GM12874 (cell line): ENCODE data around the gene ZC3H7B.

ENCODE experiments used
- TF ChIP-seq, protein P1 (sequence below): IDR thresholded peaks from 2 replicates; pipeline ENCODE4 v1.5.1; 2011; ENCODE audit warnings: low read depth, mild to moderate bottlenecking, control low read depth, low read length, moderate library complexity; ENCODE audit not compliant: insufficient read depth

The ZC3H7B gene

DNA sequence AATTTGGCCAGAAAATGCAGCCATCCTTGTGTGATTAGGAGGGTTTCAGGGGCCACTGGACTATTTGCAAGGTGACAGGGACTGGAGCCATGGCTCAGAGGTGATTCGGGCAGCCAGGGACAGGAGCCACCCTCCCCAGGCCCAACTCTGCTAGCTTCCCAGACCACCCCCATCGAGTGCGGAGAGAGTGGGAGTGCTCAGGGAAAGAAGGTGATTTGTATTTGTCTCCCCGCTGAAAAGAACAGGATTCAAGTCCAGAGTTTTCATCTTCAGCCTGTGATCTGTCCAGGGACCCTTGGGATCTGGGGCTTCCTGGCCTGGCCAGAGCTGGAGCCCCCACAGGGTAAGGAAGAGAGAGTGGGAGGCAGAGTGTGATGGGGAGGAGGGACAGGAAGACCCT is 58.1 kb downstream of the ZC3H7B start:
- TF ChIP-seq, protein P1, sequence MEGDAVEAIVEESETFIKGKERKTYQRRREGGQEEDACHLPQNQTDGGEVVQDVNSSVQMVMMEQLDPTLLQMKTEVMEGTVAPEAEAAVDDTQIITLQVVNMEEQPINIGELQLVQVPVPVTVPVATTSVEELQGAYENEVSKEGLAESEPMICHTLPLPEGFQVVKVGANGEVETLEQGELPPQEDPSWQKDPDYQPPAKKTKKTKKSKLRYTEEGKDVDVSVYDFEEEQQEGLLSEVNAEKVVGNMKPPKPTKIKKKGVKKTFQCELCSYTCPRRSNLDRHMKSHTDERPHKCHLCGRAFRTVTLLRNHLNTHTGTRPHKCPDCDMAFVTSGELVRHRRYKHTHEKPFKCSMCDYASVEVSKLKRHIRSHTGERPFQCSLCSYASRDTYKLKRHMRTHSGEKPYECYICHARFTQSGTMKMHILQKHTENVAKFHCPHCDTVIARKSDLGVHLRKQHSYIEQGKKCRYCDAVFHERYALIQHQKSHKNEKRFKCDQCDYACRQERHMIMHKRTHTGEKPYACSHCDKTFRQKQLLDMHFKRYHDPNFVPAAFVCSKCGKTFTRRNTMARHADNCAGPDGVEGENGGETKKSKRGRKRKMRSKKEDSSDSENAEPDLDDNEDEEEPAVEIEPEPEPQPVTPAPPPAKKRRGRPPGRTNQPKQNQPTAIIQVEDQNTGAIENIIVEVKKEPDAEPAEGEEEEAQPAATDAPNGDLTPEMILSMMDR, result no peak

DNA sequence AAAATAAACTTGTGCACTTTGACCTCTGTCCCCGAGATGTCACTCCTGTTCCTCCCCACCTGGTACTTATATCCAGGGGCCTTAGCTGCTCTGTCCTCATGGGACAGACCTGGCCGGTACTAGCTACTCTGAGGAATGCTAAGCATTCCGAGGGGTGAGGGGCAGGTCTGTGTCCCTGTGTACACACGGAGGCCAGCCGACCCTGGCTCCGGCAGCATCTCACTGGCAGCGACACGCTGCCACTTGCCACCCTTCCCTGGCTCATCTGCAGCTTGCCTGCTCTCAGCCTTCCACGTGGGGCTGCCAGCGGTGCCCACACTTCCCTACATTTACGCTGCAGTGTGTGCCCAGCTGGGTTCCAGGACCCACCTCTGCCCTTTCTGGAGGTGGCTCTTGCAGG is 58.8 kb downstream of the ZC3H7B start:
- TF ChIP-seq, protein P1, result no peak

DNA sequence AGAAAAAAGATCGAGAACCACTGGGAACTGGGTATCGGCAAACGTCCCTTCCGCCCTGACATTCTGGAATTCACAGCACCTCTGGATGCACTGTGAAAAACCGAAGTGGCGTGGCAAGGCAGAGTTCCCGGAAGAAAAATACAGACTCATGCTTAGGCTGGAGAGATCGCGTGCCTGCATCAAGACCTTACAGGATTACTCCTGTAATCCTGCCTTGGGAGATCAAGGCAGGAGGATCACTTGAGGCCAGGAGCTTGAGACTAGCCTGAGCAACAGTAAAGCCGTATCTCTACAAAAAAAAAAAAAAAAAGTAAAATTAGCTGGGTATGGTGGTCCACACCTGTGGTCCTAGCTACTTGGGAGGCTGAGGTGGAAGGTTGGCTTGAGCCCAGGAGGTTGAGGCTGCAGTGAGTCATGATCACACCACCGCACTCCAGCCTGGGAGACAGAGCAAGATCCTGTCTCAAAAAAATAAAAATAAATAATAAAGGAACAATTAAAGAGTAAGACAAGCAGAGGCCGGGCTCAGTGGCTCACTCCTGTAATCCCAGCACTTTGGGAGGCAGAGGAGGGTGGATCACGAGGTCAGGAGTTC is 60.5 kb downstream of the ZC3H7B start:
- TF ChIP-seq, protein P1, result no peak

DNA sequence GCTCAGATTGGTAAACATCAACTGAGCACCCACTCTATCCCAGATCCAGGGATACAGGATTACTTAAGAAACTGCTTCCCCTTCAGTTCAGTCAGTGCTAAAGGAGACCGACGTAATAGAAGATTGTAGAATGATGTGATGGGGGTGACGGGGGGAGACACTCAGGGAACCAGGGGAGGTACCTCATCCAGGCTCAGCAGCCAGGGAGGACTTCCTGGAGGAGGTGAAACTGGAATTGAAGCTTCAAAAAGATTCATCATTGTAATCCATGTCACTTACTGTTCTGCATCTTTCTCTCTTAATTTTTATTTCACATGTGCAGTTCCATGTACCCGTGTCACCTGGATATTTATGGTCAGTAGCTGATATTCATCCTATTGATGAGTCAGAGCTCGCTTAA is 61.3 kb downstream of the ZC3H7B start:
- TF ChIP-seq, protein P1, result no peak

DNA sequence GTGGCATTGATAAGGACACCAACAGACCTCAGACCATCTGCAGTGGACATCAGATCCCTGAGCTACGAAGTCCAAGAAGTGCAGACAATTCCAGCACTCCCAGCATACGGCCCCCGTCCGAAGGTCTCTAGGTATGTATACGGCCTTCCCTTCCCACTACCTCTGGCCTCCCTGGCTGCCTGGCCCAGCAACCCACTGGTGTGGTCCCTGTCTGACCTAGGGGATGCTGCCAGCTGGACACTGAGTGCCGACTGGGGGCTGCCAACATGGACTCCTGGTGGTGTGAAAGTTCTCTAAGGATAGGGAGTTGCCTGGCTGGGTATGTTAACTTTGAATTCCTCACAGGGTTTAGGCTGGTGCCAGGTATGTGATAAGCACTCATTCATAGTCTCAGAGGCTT is 62.9 kb downstream of the ZC3H7B start:
- TF ChIP-seq, protein P1, result no peak

DNA sequence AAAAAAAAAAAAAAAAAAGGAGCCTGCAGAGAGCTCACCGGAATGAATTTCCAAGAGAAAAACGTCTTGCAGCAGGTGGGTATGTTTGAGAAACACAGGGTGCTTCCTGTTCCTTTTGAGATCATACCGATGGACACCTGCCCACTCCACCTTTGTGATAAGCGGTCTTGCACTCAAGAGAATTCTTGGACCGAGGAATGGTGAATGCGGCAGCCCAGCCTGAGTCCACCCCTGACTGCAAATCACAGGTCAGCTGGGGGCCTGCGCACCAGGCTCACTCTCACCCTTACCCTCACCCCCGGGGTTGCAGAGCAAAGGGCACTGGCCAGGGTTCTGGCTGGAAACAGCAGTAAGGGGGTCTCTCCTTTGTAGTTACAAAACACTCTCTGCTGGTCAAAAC is 63.6 kb downstream of the ZC3H7B start:
- TF ChIP-seq, protein P1, result no peak

DNA sequence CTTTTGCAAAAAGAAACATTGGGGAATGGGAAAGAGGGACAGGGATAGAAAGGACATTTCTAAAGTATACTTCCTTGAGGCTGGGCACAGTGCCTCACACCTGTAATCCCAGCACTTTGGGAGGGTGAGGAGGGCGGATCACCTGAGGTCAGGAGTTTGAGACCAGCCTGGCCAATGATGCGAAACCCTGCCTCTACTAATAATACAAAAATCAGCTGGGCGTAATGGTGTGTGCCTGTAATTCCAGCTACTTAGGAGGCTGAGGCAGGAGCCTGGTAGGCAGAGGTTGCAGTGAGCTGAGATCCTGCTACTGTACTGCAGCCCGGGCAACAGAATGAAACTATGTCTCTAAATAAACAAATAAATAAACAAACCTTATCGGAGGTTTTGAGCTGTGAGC is 64.1 kb downstream of the ZC3H7B start:
- TF ChIP-seq, protein P1, result no peak
